ENCODE results near the gene DMAC2. TPM values are rescaled to one million over a fixed set of nuclear protein-coding genes. Genes with fewer than 3 reads are reported as not detected.
"Not testable (repeated sequence)": the region's sequence is repeated elsewhere in the genome, so short reads cannot be mapped to it uniquely, and the experiment has no call there.

Gene DMAC2
- polyA plus RNA-seq (2013, experiment 1 of 4) = 103 TPM
- 106 TPM for polyA plus RNA-seq (2013, experiment 2 of 4)
- 84.9 TPM for polyA plus RNA-seq (2013, experiment 3 of 4)
- polyA plus RNA-seq (2013, experiment 4 of 4) = 94.8 TPM

DNA sequence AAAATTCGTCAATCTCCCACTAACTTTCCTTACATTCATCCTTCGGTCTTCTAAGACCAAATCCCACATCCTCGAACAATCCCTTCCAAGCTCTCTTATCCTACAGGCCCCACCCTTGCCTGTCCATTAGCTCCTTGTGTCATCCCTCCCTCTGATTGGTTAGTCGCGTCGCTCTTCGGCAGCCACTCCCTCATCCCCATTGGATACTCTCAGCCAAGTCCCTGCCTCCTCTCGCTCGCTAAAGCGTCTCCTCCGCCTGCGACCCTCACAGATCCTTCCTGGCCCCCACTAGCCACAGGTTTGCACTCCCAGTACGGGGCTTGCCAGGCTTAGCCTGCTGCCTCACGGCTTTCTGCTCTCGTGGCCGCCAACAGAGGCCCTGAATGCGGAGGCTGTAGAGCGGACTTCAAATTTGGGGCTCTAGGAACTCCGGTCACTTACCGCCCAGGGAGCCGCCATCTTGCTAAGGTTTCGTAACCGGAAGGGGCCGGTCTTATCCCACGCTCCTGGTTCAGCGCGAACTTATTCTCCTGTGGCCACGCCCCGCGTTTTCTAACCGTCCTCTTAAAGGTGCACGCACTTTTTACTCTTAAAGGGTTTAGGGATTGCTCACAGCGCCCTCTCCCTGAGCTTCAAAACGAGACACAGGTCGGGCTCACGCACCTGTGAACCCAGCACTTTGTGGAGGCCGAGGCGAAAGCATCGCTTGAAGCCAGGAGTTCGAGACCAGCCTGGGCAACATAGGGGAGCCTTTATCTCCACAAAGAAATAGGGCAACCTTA is at the start of gene DMAC2:
DMAC2 (minus strand) TSS at position 472 of the 782 bp plus-strand sequence; CDS start at position 459, 13 bp downstream.
- H3K4me3 ChIP-seq (ENCODE audit: insufficient read depth, low read depth, low read length) = peak within 1 kb of the TSS; percentile 85
- peak within 1 kb of the TSS; percentile 94 for H3K27ac ChIP-seq (ENCODE audit: insufficient read depth, low read depth, low read length, poor library complexity, severe bottlenecking)
- H3K27me3 ChIP-seq (ENCODE audit: control insufficient read depth, insufficient read depth, low read length, poor library complexity, severe bottlenecking) = no peaks in the 10 kb centered on the region
- no peaks in the 10 kb centered on the region for H3K4me1 ChIP-seq (ENCODE audit: control insufficient read depth, insufficient read depth, low read length)
- no peaks in the 10 kb centered on the region for H3K9me3 ChIP-seq (ENCODE audit: control insufficient read depth, low read length)
- H3K36me3 ChIP-seq (ENCODE audit: control insufficient read depth, insufficient read depth, low read length) = peaks cover 7% of the 10 kb centered on the region
- 2 to 3% methylated on average over 40 of the region's 40 CpGs for WGBS, 2 experiments

- not testable (repeated sequence) for H3K4me1 ChIP-seq (ENCODE audit: control insufficient read depth, insufficient read depth, low read length); H3K27ac ChIP-seq (ENCODE audit: insufficient read depth, low read depth, low read length, poor library complexity, severe bottlenecking); H3K27me3 ChIP-seq (ENCODE audit: control insufficient read depth, insufficient read depth, low read length, poor library complexity, severe bottlenecking); H3K4me3 ChIP-seq (ENCODE audit: insufficient read depth, low read depth, low read length); H3K9me3 ChIP-seq (ENCODE audit: control insufficient read depth, low read length); H3K36me3 ChIP-seq (ENCODE audit: control insufficient read depth, insufficient read depth, low read length)
- 74 to 81% methylated on average over 4 of the region's 4 CpGs for WGBS, 2 experiments
Measured at GRCh38 chr19:41486953-41487352, 47.2 kb upstream of the DMAC2 start.

GRCh38 chr19:41484822-41485221 is 45.1 kb upstream of the DMAC2 start:
- Histone ChIP-seq H3K4me1 (ENCODE audit: control insufficient read depth, insufficient read depth, low read length) (no peaks in the 10 kb centered on the region), H3K27me3 (ENCODE audit: control insufficient read depth, insufficient read depth, low read length, poor library complexity, severe bottlenecking) (no peaks in the 10 kb centered on the region), H3K27ac (ENCODE audit: insufficient read depth, low read depth, low read length, poor library complexity, severe bottlenecking) (no peak overlapping the region), H3K4me3 (ENCODE audit: insufficient read depth, low read depth, low read length) (no peak overlapping the region), H3K36me3 (ENCODE audit: control insufficient read depth, insufficient read depth, low read length) (no peaks in the 10 kb centered on the region), H3K9me3 (ENCODE audit: control insufficient read depth, low read length) (no peaks in the 10 kb centered on the region)
- 78 to 80% methylated on average over 4 of the region's 4 CpGs for WGBS, 2 experiments

GRCh38 chr19:41480336-41480735 is 40.6 kb upstream of the DMAC2 start:
- H3K27ac ChIP-seq (ENCODE audit: insufficient read depth, low read depth, low read length, poor library complexity, severe bottlenecking) = no peak overlapping the region
- 83 to 87% methylated on average over 12 of the region's 12 CpGs for WGBS, 2 experiments
- H3K4me1 ChIP-seq (ENCODE audit: control insufficient read depth, insufficient read depth, low read length) = no peaks in the 10 kb centered on the region
- no peaks in the 10 kb centered on the region for H3K9me3 ChIP-seq (ENCODE audit: control insufficient read depth, low read length)
- H3K27me3 ChIP-seq (ENCODE audit: control insufficient read depth, insufficient read depth, low read length, poor library complexity, severe bottlenecking) = no peaks in the 10 kb centered on the region
- no peaks in the 10 kb centered on the region for H3K36me3 ChIP-seq (ENCODE audit: control insufficient read depth, insufficient read depth, low read length)
- H3K4me3 ChIP-seq (ENCODE audit: insufficient read depth, low read depth, low read length) = no peak overlapping the region

- 83 to 85% methylated on average over 8 of the region's 8 CpGs for WGBS, 2 experiments
- H3K27ac ChIP-seq (ENCODE audit: insufficient read depth, low read depth, low read length, poor library complexity, severe bottlenecking) = no peak overlapping the region
- no peak overlapping the region for H3K4me3 ChIP-seq (ENCODE audit: insufficient read depth, low read depth, low read length)
- no peaks in the 10 kb centered on the region for H3K4me1 ChIP-seq (ENCODE audit: control insufficient read depth, insufficient read depth, low read length)
- no peaks in the 10 kb centered on the region for H3K36me3 ChIP-seq (ENCODE audit: control insufficient read depth, insufficient read depth, low read length)
- H3K27me3 ChIP-seq (ENCODE audit: control insufficient read depth, insufficient read depth, low read length, poor library complexity, severe bottlenecking) = no peaks in the 10 kb centered on the region
- H3K9me3 ChIP-seq (ENCODE audit: control insufficient read depth, low read length) = no peaks in the 10 kb centered on the region
Measured at GRCh38 chr19:41479757-41480191, 40.1 kb upstream of the DMAC2 start.

DNA sequence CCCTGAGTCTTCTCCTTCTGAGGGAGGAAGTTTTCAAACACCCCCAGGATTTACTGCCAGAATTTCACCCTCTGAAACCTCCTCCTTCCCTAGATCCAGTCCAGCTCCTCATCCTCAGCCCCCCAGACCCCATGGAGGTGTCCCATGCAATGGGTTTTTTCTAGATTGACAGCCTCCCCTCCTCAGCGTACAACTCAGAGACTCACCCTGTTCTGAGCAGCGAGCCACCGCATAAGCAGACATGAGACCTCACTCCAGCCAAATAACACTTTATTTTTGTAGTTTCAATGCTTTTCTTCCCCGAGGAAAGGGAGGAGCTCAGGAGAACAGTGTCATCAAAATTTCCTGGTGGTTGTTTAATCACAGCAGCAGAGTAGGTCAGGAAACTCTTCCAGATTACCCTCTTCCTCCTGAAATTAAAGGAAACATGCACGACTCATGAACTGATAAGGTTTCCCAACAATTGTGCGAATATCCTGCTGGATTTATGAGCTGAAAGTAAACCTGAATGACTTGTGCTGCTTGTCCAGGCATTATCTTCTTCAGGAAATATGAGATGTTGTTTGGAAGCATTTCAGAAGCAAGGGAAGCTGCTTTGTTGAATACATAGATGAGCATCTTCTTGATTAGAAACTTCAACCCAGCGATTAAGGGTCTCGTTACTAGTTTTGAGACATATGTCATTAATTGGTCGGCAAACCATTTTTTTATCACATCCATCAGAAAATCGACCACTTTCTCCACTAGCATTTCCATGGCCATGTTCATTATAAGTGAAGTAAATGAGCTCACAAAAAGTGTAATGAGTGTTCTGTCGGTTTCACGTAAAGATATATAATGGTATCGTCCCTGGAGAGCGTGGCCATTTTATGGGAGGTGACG is 39.4 kb upstream of the DMAC2 start:
- no peak overlapping the region for H3K4me3 ChIP-seq (ENCODE audit: insufficient read depth, low read depth, low read length)
- H3K9me3 ChIP-seq (ENCODE audit: control insufficient read depth, low read length) = no peaks in the 10 kb centered on the region
- no peaks in the 10 kb centered on the region for H3K27me3 ChIP-seq (ENCODE audit: control insufficient read depth, insufficient read depth, low read length, poor library complexity, severe bottlenecking)
- 86 to 89% methylated on average over 14 of the region's 15 CpGs for WGBS, 2 experiments
- H3K4me1 ChIP-seq (ENCODE audit: control insufficient read depth, insufficient read depth, low read length) = no peaks in the 10 kb centered on the region
- no peaks in the 10 kb centered on the region for H3K36me3 ChIP-seq (ENCODE audit: control insufficient read depth, insufficient read depth, low read length)
- H3K27ac ChIP-seq (ENCODE audit: insufficient read depth, low read depth, low read length, poor library complexity, severe bottlenecking) = no peak overlapping the region

DNA sequence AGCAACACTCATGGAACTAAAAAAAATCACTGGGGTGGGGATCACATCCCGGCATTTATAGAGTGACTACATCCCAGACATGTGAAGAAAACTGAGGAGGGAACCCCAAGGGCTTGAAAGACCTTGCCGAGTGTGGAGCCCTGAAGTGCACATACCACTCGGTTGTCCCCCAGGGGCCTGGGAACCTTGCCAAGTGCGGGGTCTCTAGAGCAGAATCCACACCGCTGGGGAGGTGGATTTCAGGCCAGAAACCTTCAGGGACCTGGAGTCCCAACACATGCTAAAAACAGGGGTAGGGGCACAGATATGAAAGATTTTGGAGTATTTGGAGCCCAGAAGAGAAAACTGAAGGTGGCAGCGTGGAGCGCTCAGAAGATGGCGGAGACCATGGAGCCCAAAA is 38.5 kb upstream of the DMAC2 start:
- H3K4me1 ChIP-seq (ENCODE audit: control insufficient read depth, insufficient read depth, low read length) = no peaks in the 10 kb centered on the region
- H3K27me3 ChIP-seq (ENCODE audit: control insufficient read depth, insufficient read depth, low read length, poor library complexity, severe bottlenecking) = no peaks in the 10 kb centered on the region
- H3K9me3 ChIP-seq (ENCODE audit: control insufficient read depth, low read length) = no peaks in the 10 kb centered on the region
- WGBS, 2 experiments = 74 to 75% methylated on average over 8 of the region's 8 CpGs
- H3K27ac ChIP-seq (ENCODE audit: insufficient read depth, low read depth, low read length, poor library complexity, severe bottlenecking) = no peak overlapping the region
- no peak overlapping the region for H3K4me3 ChIP-seq (ENCODE audit: insufficient read depth, low read depth, low read length)
- H3K36me3 ChIP-seq (ENCODE audit: control insufficient read depth, insufficient read depth, low read length) = no peaks in the 10 kb centered on the region

- Histone ChIP-seq H3K4me3 (ENCODE audit: insufficient read depth, low read depth, low read length) (no peak overlapping the region), H3K4me1 (ENCODE audit: control insufficient read depth, insufficient read depth, low read length) (no peaks in the 10 kb centered on the region), H3K9me3 (ENCODE audit: control insufficient read depth, low read length) (no peaks in the 10 kb centered on the region), H3K36me3 (ENCODE audit: control insufficient read depth, insufficient read depth, low read length) (no peaks in the 10 kb centered on the region), H3K27ac (ENCODE audit: insufficient read depth, low read depth, low read length, poor library complexity, severe bottlenecking) (no peak overlapping the region), H3K27me3 (ENCODE audit: control insufficient read depth, insufficient read depth, low read length, poor library complexity, severe bottlenecking) (no peaks in the 10 kb centered on the region)
Measured at GRCh38 chr19:41476583-41476982, 36.9 kb upstream of the DMAC2 start.

DNA sequence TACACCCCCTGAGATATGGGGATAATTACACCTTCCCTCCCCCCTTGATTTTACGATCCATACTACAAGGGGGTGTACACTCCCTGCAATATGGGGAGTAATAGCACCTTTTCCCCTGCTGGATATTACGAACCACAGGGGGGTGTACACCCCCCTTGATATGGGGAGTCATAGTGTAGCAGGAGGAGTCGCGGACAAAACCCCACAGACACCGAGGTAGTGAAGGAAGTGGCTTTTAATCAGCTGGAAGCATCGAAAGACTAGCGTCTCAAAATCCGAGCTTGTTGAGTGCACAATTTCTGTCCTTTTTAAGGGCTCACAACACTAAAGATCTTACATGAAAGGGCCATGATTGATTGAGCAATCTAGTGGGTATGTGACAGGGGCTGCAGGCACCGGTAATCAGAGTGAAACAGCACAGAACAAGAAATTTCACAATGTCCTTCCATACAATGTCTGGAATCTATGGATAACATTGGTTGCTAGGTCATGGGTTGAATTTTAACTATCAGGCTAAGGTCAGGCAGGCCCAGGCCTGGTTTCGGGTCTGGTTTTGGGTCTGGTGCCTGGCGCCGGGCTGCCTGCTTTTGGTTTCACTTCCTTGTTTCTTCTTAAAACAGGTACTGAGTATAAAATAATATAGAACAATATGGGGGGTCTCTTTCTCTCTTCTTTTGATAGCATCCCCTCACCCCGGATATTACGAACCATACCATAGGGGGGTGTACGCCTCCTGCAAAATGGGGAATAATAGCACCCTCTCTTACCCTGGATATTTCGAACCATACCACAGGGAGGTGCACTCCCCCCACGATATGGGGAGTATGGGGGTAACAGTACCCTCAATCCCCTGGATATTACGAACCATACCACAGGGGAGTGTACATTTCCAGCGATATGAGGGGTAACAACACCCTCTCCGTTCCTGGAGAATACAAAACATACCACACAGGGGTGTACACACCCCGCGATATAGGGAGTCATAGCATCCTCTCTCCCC is 23.8 kb upstream of the DMAC2 start:
- WGBS, 2 experiments = 83 to 86% methylated on average over 17 to 22 of the region's 22 CpGs
- H3K27ac ChIP-seq (ENCODE audit: insufficient read depth, low read depth, low read length, poor library complexity, severe bottlenecking); H3K36me3 ChIP-seq (ENCODE audit: control insufficient read depth, insufficient read depth, low read length); H3K27me3 ChIP-seq (ENCODE audit: control insufficient read depth, insufficient read depth, low read length, poor library complexity, severe bottlenecking); H3K4me3 ChIP-seq (ENCODE audit: insufficient read depth, low read depth, low read length); H3K9me3 ChIP-seq (ENCODE audit: control insufficient read depth, low read length); H3K4me1 ChIP-seq (ENCODE audit: control insufficient read depth, insufficient read depth, low read length): not testable (repeated sequence)
